PC-9 (cell line): ENCODE results near the gene RBM8A. TPM values are rescaled to one million over a fixed set of nuclear protein-coding genes. Genes with fewer than 3 reads are reported as not detected.

ENCODE experiments used
- BruUV-seq: library from RNA; stranded (reverse); fragments of 400-500 nt; replicated peaks from 2 replicates; lab custom pipeline; 2021; lab: Mats Ljungman, UMichigan
- CTCF ChIA-PET: fragments of 300-600 bp; sonication (Branson Sonifier 250); formaldehyde crosslinking; loops from one replicate; lab custom pipeline; 2022; ENCODE audit warnings: antibody characterized with exemption; lab: Charles Lee
- POLR2A ChIA-PET: fragments of 300-600 bp; sonication (Branson Sonifier 250); formaldehyde crosslinking; loops from one replicate; lab custom pipeline; 2022; ENCODE audit warnings: antibody characterized with exemption; ENCODE audit not compliant: unreplicated experiment; lab: Charles Lee
- DNase-seq, 2 experiments: peaks; one replicate each; pipeline versions ENCODE4 v3.0.0 to v3.0.0-alpha.2; 2015 to 2022; ENCODE audit warnings: mixed read lengths in 1 of 2
- H2AFZ ChIP-seq: fragments of 200-600 bp; sonication (generic); 2 replicates; pipeline ENCODE4 v1.8.1; 2017; ENCODE audit warnings: antibody characterized with exemption
- H3F3A ChIP-seq: fragments of 200-600 bp; sonication (generic); 2 replicates; pipeline ENCODE4 v1.8.1; 2017; ENCODE audit warnings: antibody characterized with exemption, mild to moderate bottlenecking, low read depth; ENCODE audit not compliant: insufficient read depth
- H3K27ac ChIP-seq: fragments of 200-600 bp; sonication (generic); 2 replicates; pipeline ENCODE4 v1.6.1; 2016; ENCODE audit warnings: mixed run types
- H3K27me3 ChIP-seq: fragments of 200-600 bp; sonication (generic); 2 replicates; pipeline ENCODE4 v1.6.1; 2016; ENCODE audit warnings: low read depth, mixed run types; ENCODE audit not compliant: insufficient read depth
- H3K36me3 ChIP-seq: fragments of 200-600 bp; sonication (generic); 2 replicates; pipeline ENCODE4 v1.6.1; 2016; ENCODE audit warnings: low read depth, mixed run types
- H3K4me1 ChIP-seq: fragments of 200-600 bp; sonication (generic); replicated peaks from 2 replicates; pipeline ENCODE4 v1.6.1; 2016; ENCODE audit warnings: mixed run types; ENCODE audit not compliant: insufficient read depth
- H3K4me2 ChIP-seq: fragments of 200-600 bp; sonication (generic); 2 replicates; pipeline ENCODE4 v1.6.1; 2017; ENCODE audit warnings: mixed run types
- H3K4me3 ChIP-seq: fragments of 200-600 bp; sonication (generic); 2 replicates; pipeline ENCODE4 v1.6.1; 2016; ENCODE audit warnings: mixed run types
- H3K79me2 ChIP-seq: fragments of 200-600 bp; sonication (generic); 2 replicates; pipeline ENCODE4 v1.6.1; 2017; ENCODE audit warnings: low read depth, mixed run types
- H3K9me2 ChIP-seq: fragments of 200-600 bp; sonication (generic); 2 replicates; pipeline ENCODE4 v1.8.1; 2017; ENCODE audit warnings: mild to moderate bottlenecking; ENCODE audit not compliant: insufficient read depth
- H3K9me3 ChIP-seq: fragments of 200-600 bp; sonication (generic); 2 replicates; pipeline ENCODE4 v1.8.1; 2016; ENCODE audit warnings: low read depth; ENCODE audit not compliant: insufficient read depth
- H4K20me1 ChIP-seq: fragments of 200-600 bp; sonication (generic); 2 replicates; pipeline ENCODE4 v1.8.1; 2017; ENCODE audit not compliant: insufficient read depth
- CTCF ChIP-seq: fragments of 200-600 bp; sonication (generic); conservative IDR thresholded peaks from 2 replicates; pipeline ENCODE4 v1.6.1; 2017; ENCODE audit warnings: mixed run types, antibody characterized with exemption, mild to moderate bottlenecking, moderate library complexity
- EZH2 ChIP-seq: fragments of 200-600 bp; sonication (generic); IDR thresholded peaks from 2 replicates; pipeline ENCODE4 v1.8.0; 2017; ENCODE audit warnings: antibody characterized with exemption, low read depth
- intact Hi-C: fragments of 100-400 bp; cut with micrococcal nuclease; formaldehyde crosslinking; loops from one replicate; pipeline ENCODE4 v1.10.0; 2022; ENCODE audit not compliant: unreplicated experiment
- total RNA-seq: library from RNA; stranded (reverse); gene quantifications from 2 replicates; pipeline ENCODE4 v1.2.3, GENCODE V29; 2021

The RBM8A gene
- total RNA-seq, 1 experiment from 2014 or later: 129 TPM

GRCh38 chr1:145908653-145909052, 18.6 kb downstream of the RBM8A start:
- BruUV-seq: no TSS peak
- no peaks in the 10 kb centered on the region for H3K79me2 ChIP-seq
- peaks cover 7% of the 10 kb centered on the region; the same call in 1 of the 2 replicates for H3K36me3 ChIP-seq
- ChIA-PET POLR2A (no interaction called here), CTCF (interaction anchor here (0.6 to 3.9 kb wide), 3 partner anchors 17 to 130 kb away, joined by 4 to 24 read pairs (median 12); partner anchors contain the start of gene NUDT17)
- no peak overlapping the region for H3K27ac ChIP-seq
- H3K27me3 ChIP-seq: no peaks in the 10 kb centered on the region
- H3K4me2 ChIP-seq: no peak overlapping the region
- no peak overlapping the region for H3K4me3 ChIP-seq
- no peaks in the 10 kb centered on the region for H3K9me3 ChIP-seq
- no peaks in the 10 kb centered on the region; the same call in 1 of the 2 replicates for H3F3A ChIP-seq
- DNase-seq: no peak
- no peak overlapping the region for H2AFZ ChIP-seq
- H3K4me1 ChIP-seq: 0 out of 2 replicates have a peak, but pooled peaks cover 3% of the 10 kb centered on the region
- H4K20me1 ChIP-seq: no peaks in the 10 kb centered on the region
- TF ChIP-seq EZH2 (no peak), CTCF (no peak)
- H3K9me2 ChIP-seq: no peaks in the 10 kb centered on the region
- intact Hi-C loops: no loop called here

DNA sequence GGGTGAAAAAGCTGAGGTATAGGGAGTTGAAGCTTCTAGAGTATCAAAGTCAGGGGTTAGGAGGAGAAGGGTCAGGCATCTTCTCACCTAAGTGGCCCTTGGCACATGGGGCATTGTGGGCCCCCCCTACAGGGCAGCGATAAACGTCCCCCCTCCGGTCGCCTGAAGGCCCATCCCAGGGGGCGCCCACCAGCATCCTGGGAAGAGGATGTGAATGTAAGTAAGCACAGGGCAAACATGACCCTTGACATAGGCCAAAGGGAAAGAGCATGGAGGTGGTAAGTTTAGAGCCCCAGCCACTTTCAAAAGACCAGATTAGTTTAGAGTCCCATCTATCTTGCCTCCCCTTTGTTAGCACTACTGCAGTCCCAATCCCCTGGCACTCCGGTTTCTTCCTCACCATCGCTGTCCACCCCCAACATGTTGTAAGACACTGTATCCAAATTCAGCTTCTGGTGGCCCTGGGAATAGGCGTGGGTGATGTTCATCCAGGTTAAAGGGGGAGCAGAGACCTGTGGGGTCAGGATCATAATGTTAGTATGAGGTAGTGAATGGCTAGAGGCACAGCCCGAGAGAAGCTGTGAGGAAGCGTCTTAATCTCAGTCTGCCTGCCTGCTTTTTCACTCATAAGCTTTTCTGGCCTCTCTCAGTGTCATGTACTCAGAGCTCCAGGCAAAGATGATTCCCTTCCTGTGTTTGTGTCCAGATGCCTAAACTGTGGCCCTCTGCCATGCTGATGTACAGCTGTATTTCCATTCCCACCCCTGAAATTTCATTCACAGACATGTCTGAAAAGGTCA, 20.1 kb downstream of the RBM8A start:
- intact Hi-C loops: no loop called here
- no TSS peak for BruUV-seq

More for the DNA sequence above, 20.1 kb downstream of the RBM8A start:
- Histone ChIP-seq H2AFZ (no peak overlapping the region), H3K27ac (no peak overlapping the region), H3F3A (no peaks in the 10 kb centered on the region; the same call in 1 of the 2 replicates), H3K4me2 (no peak overlapping the region), H3K4me3 (no peak overlapping the region), H3K4me1 (0 out of 2 replicates have a peak, but pooled peaks cover 3% of the 10 kb centered on the region), H4K20me1 (no peaks in the 10 kb centered on the region), H3K27me3 (no peaks in the 10 kb centered on the region), H3K9me2 (no peaks in the 10 kb centered on the region), H3K9me3 (no peaks in the 10 kb centered on the region), H3K36me3 (peaks cover 7% of the 10 kb centered on the region; the same call in 1 of the 2 replicates), H3K79me2 (no peaks in the 10 kb centered on the region)
- DNase-seq: no peak
- TF ChIP-seq EZH2: no peak
- no peak for TF ChIP-seq CTCF
- POLR2A ChIA-PET: no interaction called here
- CTCF ChIA-PET: interaction anchor here (0.6 kb wide), 2 partner anchors 10 to 11 kb away, joined by 5 to 8 read pairs; no protein-coding TSS in a partner anchor
